ENCODE measurements around the gene PBX3. TPM values are rescaled to one million over a fixed set of nuclear protein-coding genes. Genes with fewer than 3 reads are reported as not detected.

Gene PBX3
- total and polyA plus RNA-seq, 2 of the 13 experiments (the other 11 are each of a cell fraction or from before 2014, with no cell fraction given) = 6.0 to 11.2 TPM

DNA sequence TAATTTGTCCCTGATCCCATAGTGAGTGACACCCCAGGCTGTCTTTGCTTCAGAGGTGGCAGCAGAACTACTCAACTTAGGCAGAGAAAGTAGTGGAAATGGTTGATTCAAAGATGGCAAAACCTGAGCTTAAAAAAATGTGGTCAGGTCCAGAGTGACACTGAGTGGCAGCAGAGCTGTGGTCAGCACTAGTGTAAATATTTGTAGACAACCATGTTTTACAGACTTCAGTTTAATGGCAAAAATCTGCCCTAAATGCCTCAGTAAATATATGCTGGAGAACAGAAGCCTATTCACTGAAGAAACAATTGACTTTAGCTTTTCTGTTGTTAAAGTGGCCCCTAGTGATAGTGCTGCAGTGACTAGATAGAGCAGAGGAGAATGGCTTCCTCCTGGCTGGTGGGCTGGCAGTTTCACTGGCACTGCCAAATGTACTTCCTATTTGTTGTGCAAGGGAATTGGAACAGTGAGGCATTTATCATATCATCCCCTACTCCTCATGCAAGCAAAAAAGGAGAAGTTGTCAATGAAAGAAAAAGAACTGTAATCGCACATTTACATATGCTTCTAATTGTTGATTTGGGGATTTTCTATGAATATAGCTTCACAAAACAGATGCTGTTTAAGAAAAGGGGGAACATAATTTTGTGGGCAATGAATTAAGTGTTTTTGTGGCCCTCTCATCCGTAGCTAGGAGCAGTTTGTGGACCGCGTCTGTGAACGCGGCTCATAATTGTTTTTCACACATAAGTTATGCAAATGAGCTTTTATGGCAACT, 12.0 kb downstream of the PBX3 start (continued):
- TF ChIP-seq, protein P1, sequence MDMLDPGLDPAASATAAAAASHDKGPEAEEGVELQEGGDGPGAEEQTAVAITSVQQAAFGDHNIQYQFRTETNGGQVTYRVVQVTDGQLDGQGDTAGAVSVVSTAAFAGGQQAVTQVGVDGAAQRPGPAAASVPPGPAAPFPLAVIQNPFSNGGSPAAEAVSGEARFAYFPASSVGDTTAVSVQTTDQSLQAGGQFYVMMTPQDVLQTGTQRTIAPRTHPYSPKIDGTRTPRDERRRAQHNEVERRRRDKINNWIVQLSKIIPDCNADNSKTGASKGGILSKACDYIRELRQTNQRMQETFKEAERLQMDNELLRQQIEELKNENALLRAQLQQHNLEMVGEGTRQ (IDR thresholded peaks at IDR 0.05; ENCODE audit: low read depth, low read length) = no peak
- TF ChIP-seq, protein P1 (CRISPR knock-in tag; IDR thresholded peaks at IDR 0.05; ENCODE audit: borderline replicate concordance) = no peak
- TF ChIP-seq CHCHD3 (CRISPR knock-in tag; IDR thresholded peaks at IDR 0.05) (no peak), ZNF713 (CRISPR knock-in tag; IDR thresholded peaks at IDR 0.05) (no peak), ZNF317 (CRISPR knock-in tag; IDR thresholded peaks at IDR 0.05) (no peak), ZNF354B (CRISPR knock-in tag; IDR thresholded peaks at IDR 0.05) (no peak), ZNF678 (CRISPR knock-in tag; IDR thresholded peaks at IDR 0.05) (no peak), GZF1 (CRISPR knock-in tag; IDR thresholded peaks at IDR 0.05) (no peak), ZNF549 (CRISPR knock-in tag; IDR thresholded peaks at IDR 0.05) (no peak)
- TF ChIP-seq, protein P2, sequence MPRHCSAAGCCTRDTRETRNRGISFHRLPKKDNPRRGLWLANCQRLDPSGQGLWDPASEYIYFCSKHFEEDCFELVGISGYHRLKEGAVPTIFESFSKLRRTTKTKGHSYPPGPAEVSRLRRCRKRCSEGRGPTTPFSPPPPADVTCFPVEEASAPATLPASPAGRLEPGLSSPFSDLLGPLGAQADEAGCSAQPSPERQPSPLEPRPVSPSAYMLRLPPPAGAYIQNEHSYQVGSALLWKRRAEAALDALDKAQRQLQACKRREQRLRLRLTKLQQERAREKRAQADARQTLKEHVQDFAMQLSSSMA (CRISPR knock-in tag; IDR thresholded peaks at IDR 0.05) = no peak
- TF ChIP-seq, protein P3, sequence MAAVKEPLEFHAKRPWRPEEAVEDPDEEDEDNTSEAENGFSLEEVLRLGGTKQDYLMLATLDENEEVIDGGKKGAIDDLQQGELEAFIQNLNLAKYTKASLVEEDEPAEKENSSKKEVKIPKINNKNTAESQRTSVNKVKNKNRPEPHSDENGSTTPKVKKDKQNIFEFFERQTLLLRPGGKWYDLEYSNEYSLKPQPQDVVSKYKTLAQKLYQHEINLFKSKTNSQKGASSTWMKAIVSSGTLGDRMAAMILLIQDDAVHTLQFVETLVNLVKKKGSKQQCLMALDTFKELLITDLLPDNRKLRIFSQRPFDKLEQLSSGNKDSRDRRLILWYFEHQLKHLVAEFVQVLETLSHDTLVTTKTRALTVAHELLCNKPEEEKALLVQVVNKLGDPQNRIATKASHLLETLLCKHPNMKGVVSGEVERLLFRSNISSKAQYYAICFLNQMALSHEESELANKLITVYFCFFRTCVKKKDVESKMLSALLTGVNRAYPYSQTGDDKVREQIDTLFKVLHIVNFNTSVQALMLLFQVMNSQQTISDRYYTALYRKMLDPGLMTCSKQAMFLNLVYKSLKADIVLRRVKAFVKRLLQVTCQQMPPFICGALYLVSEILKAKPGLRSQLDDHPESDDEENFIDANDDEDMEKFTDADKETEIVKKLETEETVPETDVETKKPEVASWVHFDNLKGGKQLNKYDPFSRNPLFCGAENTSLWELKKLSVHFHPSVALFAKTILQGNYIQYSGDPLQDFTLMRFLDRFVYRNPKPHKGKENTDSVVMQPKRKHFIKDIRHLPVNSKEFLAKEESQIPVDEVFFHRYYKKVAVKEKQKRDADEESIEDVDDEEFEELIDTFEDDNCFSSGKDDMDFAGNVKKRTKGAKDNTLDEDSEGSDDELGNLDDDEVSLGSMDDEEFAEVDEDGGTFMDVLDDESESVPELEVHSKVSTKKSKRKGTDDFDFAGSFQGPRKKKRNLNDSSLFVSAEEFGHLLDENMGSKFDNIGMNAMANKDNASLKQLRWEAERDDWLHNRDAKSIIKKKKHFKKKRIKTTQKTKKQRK (IDR thresholded peaks at IDR 0.05; ENCODE audit: low read length) = no peak
- TF ChIP-seq, protein P4, sequence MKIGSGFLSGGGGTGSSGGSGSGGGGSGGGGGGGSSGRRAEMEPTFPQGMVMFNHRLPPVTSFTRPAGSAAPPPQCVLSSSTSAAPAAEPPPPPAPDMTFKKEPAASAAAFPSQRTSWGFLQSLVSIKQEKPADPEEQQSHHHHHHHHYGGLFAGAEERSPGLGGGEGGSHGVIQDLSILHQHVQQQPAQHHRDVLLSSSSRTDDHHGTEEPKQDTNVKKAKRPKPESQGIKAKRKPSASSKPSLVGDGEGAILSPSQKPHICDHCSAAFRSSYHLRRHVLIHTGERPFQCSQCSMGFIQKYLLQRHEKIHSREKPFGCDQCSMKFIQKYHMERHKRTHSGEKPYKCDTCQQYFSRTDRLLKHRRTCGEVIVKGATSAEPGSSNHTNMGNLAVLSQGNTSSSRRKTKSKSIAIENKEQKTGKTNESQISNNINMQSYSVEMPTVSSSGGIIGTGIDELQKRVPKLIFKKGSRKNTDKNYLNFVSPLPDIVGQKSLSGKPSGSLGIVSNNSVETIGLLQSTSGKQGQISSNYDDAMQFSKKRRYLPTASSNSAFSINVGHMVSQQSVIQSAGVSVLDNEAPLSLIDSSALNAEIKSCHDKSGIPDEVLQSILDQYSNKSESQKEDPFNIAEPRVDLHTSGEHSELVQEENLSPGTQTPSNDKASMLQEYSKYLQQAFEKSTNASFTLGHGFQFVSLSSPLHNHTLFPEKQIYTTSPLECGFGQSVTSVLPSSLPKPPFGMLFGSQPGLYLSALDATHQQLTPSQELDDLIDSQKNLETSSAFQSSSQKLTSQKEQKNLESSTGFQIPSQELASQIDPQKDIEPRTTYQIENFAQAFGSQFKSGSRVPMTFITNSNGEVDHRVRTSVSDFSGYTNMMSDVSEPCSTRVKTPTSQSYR (CRISPR knock-in tag; IDR thresholded peaks at IDR 0.05; ENCODE audit: borderline replicate concordance) = no peak
- TF ChIP-seq, protein P5, sequence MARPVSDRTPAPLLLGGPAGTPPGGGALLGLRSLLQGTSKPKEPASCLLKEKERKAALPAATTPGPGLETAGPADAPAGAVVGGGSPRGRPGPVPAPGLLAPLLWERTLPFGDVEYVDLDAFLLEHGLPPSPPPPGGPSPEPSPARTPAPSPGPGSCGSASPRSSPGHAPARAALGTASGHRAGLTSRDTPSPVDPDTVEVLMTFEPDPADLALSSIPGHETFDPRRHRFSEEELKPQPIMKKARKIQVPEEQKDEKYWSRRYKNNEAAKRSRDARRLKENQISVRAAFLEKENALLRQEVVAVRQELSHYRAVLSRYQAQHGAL (CRISPR knock-in tag; IDR thresholded peaks at IDR 0.05; ENCODE audit: not compliant biosample characterization) = no peak
- TF ChIP-seq, protein P6, sequence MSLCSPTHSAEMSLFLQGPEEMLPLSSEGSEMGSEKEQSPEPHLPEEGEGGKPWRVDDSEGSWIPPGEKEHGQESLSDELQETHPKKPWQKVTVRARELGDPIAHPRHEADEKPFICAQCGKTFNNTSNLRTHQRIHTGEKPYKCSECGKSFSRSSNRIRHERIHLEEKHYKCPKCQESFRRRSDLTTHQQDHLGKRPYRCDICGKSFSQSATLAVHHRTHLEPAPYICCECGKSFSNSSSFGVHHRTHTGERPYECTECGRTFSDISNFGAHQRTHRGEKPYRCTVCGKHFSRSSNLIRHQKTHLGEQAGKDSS (CRISPR knock-in tag; IDR thresholded peaks at IDR 0.05; ENCODE audit: borderline replicate concordance, low read depth) = no peak

Data from HepG2 (cell line).